GM19463 (cell line): Measurements from ENCODE around the gene OXT.
"Not testable (repeated sequence)": the region's sequence is repeated elsewhere in the genome, so short reads cannot be mapped to it uniquely, and the experiment has no call there.

Experiments
- ATAC-seq: cut with Tn5 transposase; IDR thresholded peaks from one replicate; pipeline ENCODE4 v1.9.1; 2021; ENCODE audit warnings: mild to moderate bottlenecking, moderate library complexity; ENCODE audit not compliant: unreplicated experiment

The OXT gene

DNA sequence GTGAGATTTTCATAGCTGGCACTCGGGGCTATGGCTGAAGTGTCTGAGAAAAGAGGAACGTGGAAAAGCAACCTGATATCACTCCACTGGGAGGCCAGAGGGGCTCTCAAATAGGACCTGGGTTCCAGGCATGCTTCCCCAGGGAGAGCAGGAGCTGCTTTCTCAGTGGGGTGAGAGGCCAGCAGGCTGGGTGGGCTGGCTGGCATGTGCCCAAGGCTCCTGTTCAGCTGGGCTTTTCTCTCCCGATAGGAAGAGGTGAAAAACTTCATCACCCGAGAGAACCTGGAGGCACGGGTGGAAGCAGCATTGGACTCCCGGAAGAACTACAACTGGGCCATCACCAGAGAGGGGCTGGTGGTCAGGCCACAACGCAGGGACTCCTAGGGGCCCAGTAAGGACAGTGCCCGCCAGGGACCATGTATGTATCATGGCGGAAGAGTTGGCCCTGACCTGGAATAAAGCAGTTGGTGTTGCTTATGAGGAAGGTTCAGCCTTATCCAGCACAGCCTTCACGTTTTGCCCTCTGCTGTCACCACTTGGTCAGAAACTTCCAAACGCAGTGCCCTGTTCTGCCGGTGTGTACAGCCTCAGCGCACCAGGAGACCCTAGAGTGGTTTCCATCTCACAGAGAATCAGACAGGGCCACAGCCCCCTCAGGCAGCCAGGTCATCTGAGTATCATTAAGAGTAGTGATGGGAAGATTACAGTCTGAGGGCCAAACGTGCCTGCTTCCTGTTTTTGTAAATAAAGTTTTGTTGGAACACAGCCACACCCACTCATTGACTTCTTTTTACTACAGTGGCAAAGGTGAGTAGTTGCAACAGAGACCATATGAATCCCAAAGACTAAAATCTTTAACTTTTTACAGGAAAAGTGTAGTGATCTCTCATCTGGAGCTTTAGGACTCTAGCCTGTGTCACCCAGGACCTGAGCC is 23.7 kb upstream of the OXT start:
- ATAC-seq, result no peak

DNA sequence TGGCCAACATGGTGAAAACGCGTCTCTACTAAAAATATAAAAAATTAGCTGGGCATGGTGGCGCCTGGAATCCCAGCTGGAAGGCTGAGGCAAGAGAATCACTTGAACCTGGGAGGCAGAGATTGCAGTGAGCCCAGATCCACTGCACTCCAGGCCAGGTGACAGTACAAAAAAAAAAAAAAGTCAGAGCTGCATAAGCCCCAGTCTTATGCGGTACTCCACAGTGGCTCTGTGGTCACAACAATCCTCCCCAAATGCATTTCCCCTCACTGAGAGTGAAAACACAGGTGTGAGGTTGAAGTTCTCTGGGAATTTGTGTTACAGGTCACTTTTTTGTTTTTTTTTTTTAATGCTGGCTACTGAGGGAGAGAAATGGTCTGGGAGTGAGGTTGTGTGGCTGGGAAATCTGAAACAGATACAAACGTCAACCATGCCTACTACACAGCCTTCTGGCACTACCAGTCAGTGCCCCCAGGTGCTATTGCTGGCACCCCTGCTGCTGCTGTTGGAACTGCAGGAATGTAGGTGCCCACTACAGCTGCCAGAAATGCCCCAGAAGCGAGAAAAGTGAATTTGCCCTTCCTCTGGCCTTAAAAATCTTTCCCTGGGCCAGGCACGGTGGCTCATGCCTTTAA is 19.9 kb upstream of the OXT start:
- no peak for ATAC-seq

DNA sequence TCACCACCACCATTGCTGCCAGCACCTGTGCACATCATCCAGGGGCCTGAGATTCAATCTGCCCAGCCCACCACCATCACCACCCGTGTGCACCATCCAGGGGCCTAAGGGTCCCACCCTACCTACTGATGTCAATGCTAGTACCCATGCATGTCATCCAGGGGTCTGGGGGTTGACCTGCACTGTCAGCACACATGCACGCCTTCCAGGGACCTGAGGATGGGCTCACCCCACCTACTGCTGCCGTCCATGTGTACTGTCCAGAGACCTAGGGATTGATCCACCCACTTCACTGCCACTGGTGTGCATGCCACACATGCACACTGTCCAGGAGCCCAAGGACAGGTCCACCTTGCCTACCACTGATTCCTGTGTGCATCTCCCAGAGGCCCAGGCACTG is 11.9 kb upstream of the OXT start:
- ATAC-seq, result no peak

DNA sequence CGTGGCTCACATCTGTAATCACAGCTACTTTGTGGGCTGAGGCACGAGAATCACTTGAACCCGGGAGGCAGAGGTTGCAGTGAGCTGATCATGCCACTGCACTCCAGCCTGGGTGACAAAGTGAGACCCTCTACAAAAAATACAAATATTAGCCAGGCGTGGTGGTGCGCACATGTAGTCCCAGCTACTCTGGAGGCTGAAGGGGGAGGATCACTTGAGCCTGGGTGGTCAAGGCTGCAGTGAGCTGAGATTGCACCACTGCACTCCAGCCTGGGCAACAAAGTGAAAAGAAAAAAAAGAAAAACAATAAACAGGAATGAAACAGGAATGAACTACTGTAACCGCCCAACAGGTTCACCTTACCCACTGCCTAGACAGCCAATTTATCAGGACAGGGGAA is 7.3 kb upstream of the OXT start:
- ATAC-seq, result not testable (repeated sequence)

DNA sequence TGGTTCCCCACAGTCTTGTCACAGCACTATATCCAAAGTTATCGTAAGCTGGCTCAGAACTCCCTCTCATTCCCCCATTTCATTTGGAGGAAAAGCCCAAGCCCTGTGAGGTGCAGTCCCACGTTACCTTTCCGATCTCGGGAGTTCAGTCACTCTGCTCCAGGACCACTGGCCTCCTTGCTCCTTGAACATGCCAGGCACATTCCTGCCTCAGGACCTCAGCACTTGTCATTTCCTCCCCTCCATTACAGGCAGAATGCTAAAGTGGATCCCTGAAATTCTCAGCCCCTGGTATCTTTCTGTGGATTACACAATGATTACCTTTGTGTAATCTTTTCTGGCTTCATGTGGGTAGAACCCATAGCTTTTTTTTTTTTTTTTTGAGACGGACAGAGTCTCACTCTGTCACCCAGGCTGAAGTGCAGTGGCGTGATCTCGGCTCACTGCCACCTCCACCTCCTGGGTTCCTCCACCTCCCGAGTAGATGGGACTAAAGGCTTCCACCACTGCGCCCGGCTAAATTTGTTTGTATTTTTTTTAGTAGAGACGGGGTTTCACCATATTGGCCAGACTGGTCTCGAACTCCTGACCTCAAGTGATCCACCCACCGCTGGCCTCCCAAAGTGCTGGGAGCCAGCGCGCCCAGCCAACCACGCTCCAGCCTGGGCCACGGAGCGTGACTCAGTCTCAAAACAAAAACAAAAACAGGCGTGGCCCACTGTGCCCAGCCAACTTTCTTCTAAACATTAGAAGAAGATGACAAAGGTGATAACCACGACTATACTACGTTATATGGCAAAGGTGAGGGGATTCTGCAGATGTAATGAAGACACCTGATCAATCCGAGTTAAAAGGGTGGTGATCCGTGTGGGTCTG is 4.0 kb upstream of the OXT start:
- no peak for ATAC-seq

DNA sequence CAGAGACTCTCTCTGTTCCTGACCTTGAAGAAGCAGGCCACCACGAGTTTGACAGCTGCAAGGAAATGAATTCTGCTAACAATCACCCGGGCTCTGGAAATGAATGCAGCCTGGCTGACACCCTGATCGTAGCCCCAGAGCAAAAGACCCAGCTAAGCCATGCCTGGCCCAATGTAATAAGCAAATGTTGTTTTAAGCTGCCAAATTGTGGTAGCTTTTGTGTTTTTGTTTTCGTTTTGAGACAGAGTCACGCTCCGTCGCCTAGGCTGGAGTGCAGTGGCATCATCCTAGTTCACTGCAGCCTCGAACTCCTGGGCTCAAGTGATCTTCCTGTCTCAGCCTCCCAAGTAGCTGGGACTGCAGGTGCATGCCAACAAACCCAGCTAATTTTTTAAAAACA is 3.3 kb upstream of the OXT start:
- ATAC-seq, result no peak

DNA sequence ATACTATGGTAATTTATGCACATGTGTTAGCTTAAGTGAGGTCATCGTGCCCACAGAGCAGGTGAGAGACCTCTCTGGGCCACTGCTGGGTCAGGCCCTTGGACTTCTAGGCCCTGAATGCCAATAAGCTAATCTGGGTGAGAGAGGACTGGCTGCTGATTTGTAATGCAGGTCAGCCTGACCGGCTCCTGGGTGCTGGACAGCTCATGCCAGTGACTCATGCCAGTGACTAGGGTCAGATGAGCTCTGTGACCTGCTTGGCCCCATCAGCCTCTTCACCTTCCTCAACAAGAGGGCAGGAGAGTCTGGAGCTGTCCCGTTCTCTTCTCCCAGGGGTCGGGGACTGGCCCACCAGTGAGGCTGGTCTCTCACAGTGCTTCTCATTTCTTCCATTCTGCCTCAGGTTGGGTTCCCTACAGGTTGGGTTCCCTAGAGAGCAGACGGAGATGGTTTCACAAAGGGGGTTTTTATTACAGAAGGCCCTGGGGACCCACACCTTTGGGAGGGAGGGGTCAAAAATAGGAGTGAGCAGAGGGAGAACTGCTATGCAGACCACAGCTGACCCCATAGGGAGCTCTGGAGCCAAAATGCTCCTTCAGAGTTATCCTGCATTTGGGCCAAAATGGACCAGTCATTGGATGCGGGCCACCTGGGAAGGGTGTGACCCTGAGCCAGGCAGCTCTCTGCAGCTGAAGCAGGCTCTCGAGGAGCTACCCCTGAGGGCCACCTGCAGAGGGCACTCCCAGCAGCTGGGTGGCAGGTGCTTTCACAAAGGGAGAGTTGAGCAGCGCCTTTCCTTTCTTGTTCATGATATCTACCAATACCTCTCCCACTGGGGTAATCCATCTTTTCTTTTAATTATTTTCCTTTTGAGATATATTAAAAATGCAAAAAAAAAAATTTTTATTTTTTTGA is 2.2 kb upstream of the OXT start:
- no peak for ATAC-seq

DNA sequence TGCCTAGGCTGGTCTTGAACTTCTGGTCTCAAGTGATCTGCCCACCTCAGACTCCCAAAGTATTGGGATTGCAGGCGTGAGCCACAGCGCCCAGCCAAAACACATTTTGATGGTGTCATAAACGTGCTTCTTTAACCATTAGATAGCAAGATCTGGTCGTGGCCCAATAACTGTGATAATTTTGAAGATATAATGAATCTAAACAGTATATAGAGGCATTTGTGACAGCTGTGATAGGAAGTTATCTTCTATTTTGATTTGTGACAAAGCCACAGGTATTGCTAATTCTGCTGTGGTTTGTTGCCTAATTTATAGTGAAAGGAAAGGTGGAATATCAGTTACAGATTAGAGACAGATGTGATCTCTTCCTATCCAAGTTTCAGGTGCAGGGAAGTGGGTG is 695 bp upstream of the OXT start:
- ATAC-seq, result no peak

DNA sequence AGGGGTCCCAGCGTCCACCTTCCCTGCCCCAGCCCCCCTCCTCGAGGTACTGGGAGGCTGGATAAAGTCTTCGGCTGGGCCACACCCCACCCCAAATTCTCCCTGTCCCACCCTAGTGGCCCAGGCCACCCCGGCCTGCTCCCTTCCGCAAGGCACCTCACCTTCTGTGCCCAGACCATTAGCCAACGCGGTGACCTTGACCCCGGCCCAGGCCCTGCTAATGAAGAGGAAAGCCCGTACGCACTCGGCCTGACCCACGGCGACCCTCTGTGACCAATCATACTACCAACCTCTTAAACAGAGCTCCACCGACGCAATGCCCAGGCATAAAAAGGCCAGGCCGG is 182 bp upstream of the OXT start:
- no peak for ATAC-seq

DNA sequence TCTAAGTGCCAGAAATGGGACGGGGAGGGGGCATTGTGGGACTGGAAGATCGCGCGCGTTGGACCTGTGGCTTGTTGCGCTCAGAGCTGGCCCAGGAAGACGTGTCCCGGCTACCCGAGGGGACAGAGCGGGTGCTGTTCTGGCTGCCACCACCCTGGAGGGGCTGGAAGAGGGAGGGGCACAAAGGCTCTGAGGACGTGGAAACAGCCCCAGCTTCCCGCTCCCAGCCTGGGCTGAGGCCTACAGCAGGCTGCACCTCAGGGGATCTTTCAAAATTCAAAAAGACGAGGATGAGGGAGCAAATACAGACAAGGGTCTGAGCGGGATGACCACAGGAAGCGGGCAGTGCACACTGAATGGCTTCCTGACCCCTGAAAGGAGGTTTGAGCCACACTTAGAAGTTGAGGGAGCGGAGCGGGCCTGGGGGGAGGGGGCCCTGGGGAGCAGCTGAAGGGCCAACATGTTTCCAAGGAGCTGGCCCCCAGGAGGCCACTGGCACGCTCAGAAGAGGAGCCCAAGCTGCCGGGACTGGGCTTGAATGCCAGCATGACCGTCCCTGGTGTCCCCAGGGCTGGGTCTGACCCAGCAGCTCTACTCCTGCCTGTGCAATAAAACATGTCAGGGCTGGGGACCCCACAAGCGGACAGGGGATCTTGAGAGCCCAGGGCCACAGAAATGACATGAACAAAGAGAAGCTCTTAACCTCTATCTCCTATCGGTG is 1.3 kb downstream of the OXT start:
- no peak for ATAC-seq

DNA sequence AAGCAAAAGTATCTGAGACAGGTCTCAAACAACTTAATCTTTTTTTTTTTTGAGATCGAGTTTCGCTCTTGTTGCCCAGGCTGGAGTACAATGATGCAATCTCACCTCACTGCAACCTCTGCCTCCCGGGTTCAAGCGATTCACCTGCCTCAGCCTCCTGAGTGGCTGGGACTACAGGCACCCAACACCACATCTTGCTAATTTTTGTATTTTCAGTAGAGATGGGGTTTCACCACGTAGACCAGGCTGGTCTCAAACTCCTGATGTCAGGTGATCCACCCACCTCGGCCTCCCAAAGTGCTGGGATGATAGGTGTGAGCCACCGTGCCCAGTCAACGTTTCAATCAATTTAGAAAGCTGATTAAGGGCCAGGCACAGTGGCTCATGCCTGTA is 1.8 kb downstream of the OXT start:
- ATAC-seq, result not testable (repeated sequence)

DNA sequence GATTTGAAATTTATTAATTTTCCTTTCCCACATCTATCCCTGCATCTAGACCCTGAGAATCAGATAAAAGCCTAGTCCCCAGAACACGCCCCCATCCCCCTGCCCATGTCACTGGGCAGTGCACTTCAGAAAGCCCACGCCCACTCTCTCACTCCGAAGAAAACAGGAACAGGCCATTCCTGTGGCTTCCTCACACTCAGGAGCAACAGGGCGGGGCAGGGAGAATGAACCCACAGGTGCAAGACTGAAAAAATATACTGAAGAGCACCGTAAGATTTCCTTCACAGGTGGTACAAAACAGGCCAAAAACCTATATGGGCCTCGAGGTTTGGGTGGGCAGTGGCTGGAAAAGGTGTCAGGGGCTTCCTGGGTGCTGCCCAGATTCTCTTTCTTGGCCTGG is 3.4 kb downstream of the OXT start:
- no peak for ATAC-seq

DNA sequence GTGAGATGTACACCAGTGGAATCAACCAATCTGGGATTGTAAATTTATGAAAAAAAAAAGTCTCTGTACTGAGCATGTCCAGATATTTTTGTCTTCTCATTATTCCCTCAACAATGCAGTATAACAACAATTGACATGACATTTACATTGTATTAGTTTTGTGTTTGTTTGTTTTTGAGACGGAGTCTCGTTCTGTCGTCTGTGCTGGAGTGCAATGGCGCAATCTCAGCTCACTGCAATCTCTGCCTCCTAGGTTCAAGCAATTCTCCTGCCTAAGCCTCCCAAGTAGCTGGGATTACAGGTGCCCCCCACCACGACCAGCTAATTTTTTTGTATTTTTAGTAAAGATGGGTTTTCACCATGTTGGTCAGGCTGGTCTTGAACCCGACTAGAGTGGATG is 3.9 kb downstream of the OXT start:
- ATAC-seq, result not testable (repeated sequence)

DNA sequence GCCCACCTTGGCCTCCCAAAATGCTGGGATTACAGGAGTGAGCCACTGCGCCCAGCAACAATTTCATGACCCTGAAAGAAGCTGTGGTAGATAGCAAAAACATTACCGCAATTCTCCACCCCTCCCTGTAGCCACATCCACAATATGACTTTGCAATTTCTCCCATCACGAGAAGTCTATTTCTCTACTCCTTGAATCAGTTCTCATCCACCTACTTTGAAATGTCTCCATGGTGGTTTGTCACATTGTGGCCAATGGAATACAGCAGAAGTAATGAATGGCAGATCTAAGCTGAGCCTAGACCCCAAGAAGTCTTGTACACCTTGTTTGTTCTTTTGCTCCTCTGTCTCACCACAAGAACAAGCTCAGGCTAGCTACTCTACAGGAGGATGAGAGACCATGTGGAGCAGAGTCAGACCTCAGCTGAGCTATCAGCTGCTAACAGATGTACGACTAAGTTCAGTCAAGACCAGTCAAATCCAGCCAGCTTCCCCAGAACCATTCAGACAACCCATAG is 6.3 kb downstream of the OXT start:
- ATAC-seq, result no peak

DNA sequence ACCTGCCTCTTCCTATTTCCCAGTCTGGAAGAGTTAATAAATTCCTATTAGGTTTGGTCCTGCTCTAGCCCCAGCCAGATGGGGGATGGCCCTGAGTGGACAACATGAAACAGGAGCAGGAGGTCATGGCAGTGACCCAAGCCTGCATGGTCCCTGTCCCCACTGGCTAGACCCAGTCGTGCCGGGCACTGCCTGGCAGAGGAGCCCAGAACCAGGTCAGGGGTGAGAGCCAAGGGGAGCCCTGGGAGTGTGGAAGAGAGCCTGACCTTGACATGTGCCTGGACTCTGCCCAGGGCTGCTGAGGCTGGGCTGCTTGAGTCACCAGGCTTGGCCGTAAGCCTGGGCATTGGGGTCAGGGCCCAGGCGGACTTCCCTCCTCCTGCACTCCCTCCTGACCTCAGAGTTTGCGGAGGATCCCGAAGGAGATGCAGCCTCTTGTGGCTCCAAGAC is 9.5 kb downstream of the OXT start:
- no peak for ATAC-seq

DNA sequence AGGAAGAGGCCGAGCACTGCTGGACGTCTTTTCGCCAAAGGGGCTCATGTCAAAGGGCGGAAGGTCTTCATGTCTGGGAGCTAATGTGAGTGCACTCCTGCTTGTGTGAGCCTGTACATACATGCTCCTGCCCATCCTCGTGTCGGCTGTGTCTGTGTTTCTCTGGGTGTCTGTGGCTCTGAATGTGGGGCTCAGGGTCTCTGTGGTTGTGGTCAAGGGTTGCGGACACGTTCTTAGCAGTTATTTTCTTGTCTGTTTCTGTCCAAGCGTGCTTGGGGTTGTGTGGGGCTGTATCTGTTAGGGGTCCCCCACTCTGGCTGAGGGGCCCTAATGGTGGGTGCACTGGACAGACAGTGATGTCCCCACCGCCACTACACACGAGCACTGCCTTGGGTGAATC is 10.2 kb downstream of the OXT start:
- no peak for ATAC-seq

DNA sequence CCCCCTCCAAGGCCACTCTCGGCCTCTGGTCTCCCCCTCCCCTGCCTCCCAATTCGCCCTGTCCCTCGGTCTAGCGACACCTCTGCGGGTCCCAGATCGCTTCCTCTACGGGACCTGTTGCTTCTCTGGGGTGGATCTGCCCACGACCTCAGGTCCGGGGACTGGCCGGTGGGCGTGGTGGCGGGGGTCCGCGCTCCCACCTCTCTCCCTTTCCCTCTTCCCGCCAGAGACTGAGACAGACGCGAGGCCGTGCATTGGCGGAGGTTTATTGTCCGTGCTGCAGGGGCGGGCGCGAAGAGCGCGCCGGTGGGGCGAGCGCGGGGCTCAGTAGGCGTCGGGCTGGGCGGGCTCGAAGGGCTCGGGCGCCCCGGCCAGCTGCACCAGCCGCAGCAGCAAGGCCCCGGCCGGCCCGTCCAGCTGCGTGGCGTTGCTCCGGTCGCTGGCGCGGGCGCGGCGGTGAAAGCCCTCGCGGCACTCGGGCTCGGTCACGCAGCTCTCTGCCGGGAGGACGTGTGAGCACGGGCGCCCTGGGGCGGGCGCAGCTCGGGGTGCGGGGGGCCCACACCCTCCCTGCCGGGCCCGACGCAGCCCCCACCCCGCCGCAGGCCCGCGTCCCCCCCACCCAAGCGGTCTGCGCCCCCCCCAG is 11.0 kb downstream of the OXT start:
- no peak for ATAC-seq

DNA sequence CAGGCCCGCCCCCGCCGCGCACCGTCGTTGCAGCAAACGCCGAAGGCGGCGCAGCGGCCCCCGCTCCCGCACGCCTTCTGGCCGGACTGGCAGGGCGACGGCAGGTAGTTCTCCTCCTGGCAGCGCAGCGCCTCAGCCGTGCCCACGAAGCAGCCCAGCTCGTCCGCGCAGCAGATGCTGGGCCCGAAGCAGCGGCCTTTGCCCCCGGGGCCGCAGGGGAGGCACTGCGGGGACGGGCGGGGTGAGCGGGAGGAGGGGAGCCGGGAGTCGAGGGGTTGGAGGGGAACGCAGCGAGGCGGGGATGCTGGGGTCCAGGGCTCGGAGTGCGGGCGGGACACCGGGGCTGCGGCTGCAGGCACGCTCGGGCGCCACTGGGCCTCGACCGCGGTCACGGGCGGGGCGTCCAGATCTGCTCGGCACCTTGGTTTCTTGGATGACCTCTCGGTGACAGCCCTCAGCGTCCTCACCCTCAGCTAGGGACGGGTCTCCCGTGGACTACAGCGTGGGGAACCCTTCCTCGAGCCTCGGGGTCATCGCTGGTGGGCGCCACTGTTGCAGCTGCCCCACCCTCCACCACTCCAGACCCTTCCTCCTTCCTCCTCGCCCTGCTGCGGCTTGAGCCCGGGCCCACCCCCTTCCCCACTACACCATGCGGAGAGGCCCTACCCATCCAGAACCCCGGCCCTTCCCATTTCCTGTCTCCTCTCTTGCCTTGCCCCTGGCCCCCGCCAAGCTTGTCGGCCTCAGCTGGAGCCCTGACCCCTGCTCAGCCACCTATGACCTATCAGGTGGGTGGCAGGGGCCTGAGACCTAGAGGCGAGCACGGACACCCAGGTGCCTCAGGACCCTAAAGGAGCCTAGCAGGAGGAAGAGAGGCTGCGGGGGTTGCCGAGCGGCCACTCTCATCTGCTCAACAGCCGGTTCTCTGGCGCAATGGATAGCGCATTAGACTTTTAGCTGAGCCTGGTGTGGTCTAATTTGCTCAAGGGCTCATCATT is 11.8 kb downstream of the OXT start:
- ATAC-seq, result no peak
